ENCODE results near the gene RHBDD3. TPM values are rescaled to one million over a fixed set of nuclear protein-coding genes. Genes with fewer than 3 reads are reported as not detected.
"Not testable (repeated sequence)": the region's sequence is repeated elsewhere in the genome, so short reads cannot be mapped to it uniquely, and the experiment has no call there.

Gene RHBDD3
- total RNA-seq, 2 experiments from 2014 or later: 30.0 to 34.7 TPM

- peaks cover 4% of the 10 kb centered on the region for H3K9me3 Mint-ChIP-seq (ENCODE audit: insufficient read depth)
- ATAC-seq (no peak), DNase-seq (no peak)
- no peak overlapping the region for H3K4me3 Mint-ChIP-seq
- POLR2A ChIA-PET: no interaction called here
- no peaks in the 10 kb centered on the region for H3K36me3 Mint-ChIP-seq (ENCODE audit: low read depth)
- peaks cover 7% of the 10 kb centered on the region for H3K27me3 Mint-ChIP-seq (ENCODE audit: low read depth)
- CTCF ChIA-PET: no interaction called here
- no peaks in the 10 kb centered on the region for H3K4me1 Mint-ChIP-seq (ENCODE audit: low read depth)
- no peak overlapping the region for H3K27ac Mint-ChIP-seq
These were observed 35.5 kb downstream of the RHBDD3 start for GRCh38 chr22:29231971-29232959.

GRCh38 chr22:29230972-29231875, 36.6 kb downstream of the RHBDD3 start:
- no peak for ATAC-seq

GRCh38 chr22:29226351-29226981, 41.3 kb downstream of the RHBDD3 start:
- no peak overlapping the region for H3K27ac Mint-ChIP-seq
- H3K4me1 Mint-ChIP-seq (ENCODE audit: low read depth): no peaks in the 10 kb centered on the region
- ChIA-PET POLR2A (no interaction called here), CTCF (no interaction called here)
- H3K27me3 Mint-ChIP-seq (ENCODE audit: low read depth): peaks cover 3% of the 10 kb centered on the region
- ATAC-seq: no peak
- no peak for DNase-seq
- H3K9me3 Mint-ChIP-seq (ENCODE audit: insufficient read depth): no peaks in the 10 kb centered on the region
- H3K36me3 Mint-ChIP-seq (ENCODE audit: low read depth): no peaks in the 10 kb centered on the region
- no peak overlapping the region for H3K4me3 Mint-ChIP-seq

More at GRCh38 chr22:29230972-29231875, 36.6 kb downstream of the RHBDD3 start:
- H3K4me1 Mint-ChIP-seq (ENCODE audit: low read depth): no peaks in the 10 kb centered on the region
- CTCF ChIA-PET: no interaction called here
- no peak for DNase-seq
- POLR2A ChIA-PET: no interaction called here
- H3K27ac Mint-ChIP-seq: no peak overlapping the region
- no peak overlapping the region for H3K4me3 Mint-ChIP-seq
- H3K36me3 Mint-ChIP-seq (ENCODE audit: low read depth): no peaks in the 10 kb centered on the region
- H3K27me3 Mint-ChIP-seq (ENCODE audit: low read depth): peaks cover 7% of the 10 kb centered on the region
- peaks cover 4% of the 10 kb centered on the region for H3K9me3 Mint-ChIP-seq (ENCODE audit: insufficient read depth)

GRCh38 chr22:29225422-29226090, 42.2 kb downstream of the RHBDD3 start:
- ATAC-seq: no peak
- no peaks in the 10 kb centered on the region for H3K36me3 Mint-ChIP-seq (ENCODE audit: low read depth)
- DNase-seq: no peak
- POLR2A ChIA-PET: no interaction called here
- H3K9me3 Mint-ChIP-seq (ENCODE audit: insufficient read depth): no peaks in the 10 kb centered on the region
- CTCF ChIA-PET: no interaction called here
- H3K4me3 Mint-ChIP-seq: no peak overlapping the region
- peaks cover 3% of the 10 kb centered on the region for H3K27me3 Mint-ChIP-seq (ENCODE audit: low read depth)
- no peaks in the 10 kb centered on the region for H3K4me1 Mint-ChIP-seq (ENCODE audit: low read depth)
- no peak overlapping the region for H3K27ac Mint-ChIP-seq

- CTCF ChIA-PET: no interaction called here
- H3K4me3 Mint-ChIP-seq: no peak overlapping the region
- H3K27me3 Mint-ChIP-seq (ENCODE audit: low read depth): peaks cover 4% of the 10 kb centered on the region
- no peaks in the 10 kb centered on the region for H3K9me3 Mint-ChIP-seq (ENCODE audit: insufficient read depth)
- H3K4me1 Mint-ChIP-seq (ENCODE audit: low read depth): no peaks in the 10 kb centered on the region
- no peak for DNase-seq
- H3K27ac Mint-ChIP-seq: no peak overlapping the region
- H3K36me3 Mint-ChIP-seq (ENCODE audit: low read depth): no peaks in the 10 kb centered on the region
- POLR2A ChIA-PET: no interaction called here
- ATAC-seq: no peak
These were observed 42.8 kb downstream of the RHBDD3 start for GRCh38 chr22:29224859-29225410.

GRCh38 chr22:29224121-29224858, 43.5 kb downstream of the RHBDD3 start:
- Mint-ChIP-seq H3K36me3 (ENCODE audit: low read depth) (no peaks in the 10 kb centered on the region), H3K4me1 (ENCODE audit: low read depth) (no peaks in the 10 kb centered on the region)

GRCh38 chr22:29219881-29220670, 47.7 kb downstream of the RHBDD3 start:
- H3K27me3 Mint-ChIP-seq (ENCODE audit: low read depth): peaks cover 2% of the 10 kb centered on the region
- ATAC-seq (no peak), DNase-seq (no peak)
- no peak overlapping the region for H3K4me3 Mint-ChIP-seq
- H3K4me1 Mint-ChIP-seq (ENCODE audit: low read depth): no peaks in the 10 kb centered on the region
- H3K9me3 Mint-ChIP-seq (ENCODE audit: insufficient read depth): no peaks in the 10 kb centered on the region
- no peak overlapping the region for H3K27ac Mint-ChIP-seq
- ChIA-PET POLR2A (interaction anchor here (0.7 kb wide), 2 partner anchors 11 to 27 kb away, joined by 3 to 4 read pairs; no protein-coding TSS in a partner anchor), CTCF (no interaction called here)
- no peaks in the 10 kb centered on the region for H3K36me3 Mint-ChIP-seq (ENCODE audit: low read depth)

More at GRCh38 chr22:29224121-29224858, 43.5 kb downstream of the RHBDD3 start:
- POLR2A ChIA-PET: no interaction called here
- no peak for DNase-seq
- CTCF ChIA-PET: no interaction called here
- no peak for ATAC-seq
- Mint-ChIP-seq H3K27me3 (ENCODE audit: low read depth) (peaks cover 5% of the 10 kb centered on the region), H3K4me3 (no peak overlapping the region), H3K9me3 (ENCODE audit: insufficient read depth) (no peaks in the 10 kb centered on the region), H3K27ac (no peak overlapping the region)

- H3K9me3 Mint-ChIP-seq (ENCODE audit: insufficient read depth); CTCF ChIA-PET; H3K36me3 Mint-ChIP-seq (ENCODE audit: low read depth); ATAC-seq; H3K27me3 Mint-ChIP-seq (ENCODE audit: low read depth); H3K4me3 Mint-ChIP-seq; DNase-seq; H3K4me1 Mint-ChIP-seq (ENCODE audit: low read depth); H3K27ac Mint-ChIP-seq: not testable (repeated sequence)
- POLR2A ChIA-PET: interaction anchor here (0.7 kb wide), 1 partner anchor 10 kb away, joined by 3 read pairs; no protein-coding TSS in a partner anchor
These were observed 48.4 kb downstream of the RHBDD3 start for GRCh38 chr22:29219409-29219782.

GRCh38 chr22:29218758-29219408, 48.9 kb downstream of the RHBDD3 start:
- H3K27me3 Mint-ChIP-seq (ENCODE audit: low read depth): peaks cover 2% of the 10 kb centered on the region
- H3K27ac Mint-ChIP-seq: no peak overlapping the region
- no peak for ATAC-seq
- ChIA-PET POLR2A (no interaction called here), CTCF (no interaction called here)
- no peak overlapping the region for H3K4me3 Mint-ChIP-seq
- H3K9me3 Mint-ChIP-seq (ENCODE audit: insufficient read depth): no peaks in the 10 kb centered on the region
- DNase-seq: no peak
- H3K36me3 Mint-ChIP-seq (ENCODE audit: low read depth): no peaks in the 10 kb centered on the region
- H3K4me1 Mint-ChIP-seq (ENCODE audit: low read depth): no peaks in the 10 kb centered on the region
